Mucosa of gallbladder (tissue), 1 donor: ENCODE measurements around the gene NDUFS7. TPM values are rescaled to one million over a fixed set of nuclear protein-coding genes. Genes with fewer than 3 reads are reported as not detected.
"Not testable (repeated sequence)": the region's sequence is repeated elsewhere in the genome, so short reads cannot be mapped to it uniquely, and the experiment has no call there.

Source experiments
- DNase-seq: peaks from one replicate; pipeline ENCODE4 v3.0.0-alpha.2; 2020; ENCODE audit warnings: low spot score
- total RNA-seq: library from RNA; stranded (reverse); gene quantifications from one replicate; pipeline ENCODE4 v1.2.1, GENCODE V29; 2021
- donor health status: DM: no; HTN: no; CAD: no.

NDUFS7 gene
- total RNA-seq, 1 donor from 2014 or later: 121 TPM

DNA sequence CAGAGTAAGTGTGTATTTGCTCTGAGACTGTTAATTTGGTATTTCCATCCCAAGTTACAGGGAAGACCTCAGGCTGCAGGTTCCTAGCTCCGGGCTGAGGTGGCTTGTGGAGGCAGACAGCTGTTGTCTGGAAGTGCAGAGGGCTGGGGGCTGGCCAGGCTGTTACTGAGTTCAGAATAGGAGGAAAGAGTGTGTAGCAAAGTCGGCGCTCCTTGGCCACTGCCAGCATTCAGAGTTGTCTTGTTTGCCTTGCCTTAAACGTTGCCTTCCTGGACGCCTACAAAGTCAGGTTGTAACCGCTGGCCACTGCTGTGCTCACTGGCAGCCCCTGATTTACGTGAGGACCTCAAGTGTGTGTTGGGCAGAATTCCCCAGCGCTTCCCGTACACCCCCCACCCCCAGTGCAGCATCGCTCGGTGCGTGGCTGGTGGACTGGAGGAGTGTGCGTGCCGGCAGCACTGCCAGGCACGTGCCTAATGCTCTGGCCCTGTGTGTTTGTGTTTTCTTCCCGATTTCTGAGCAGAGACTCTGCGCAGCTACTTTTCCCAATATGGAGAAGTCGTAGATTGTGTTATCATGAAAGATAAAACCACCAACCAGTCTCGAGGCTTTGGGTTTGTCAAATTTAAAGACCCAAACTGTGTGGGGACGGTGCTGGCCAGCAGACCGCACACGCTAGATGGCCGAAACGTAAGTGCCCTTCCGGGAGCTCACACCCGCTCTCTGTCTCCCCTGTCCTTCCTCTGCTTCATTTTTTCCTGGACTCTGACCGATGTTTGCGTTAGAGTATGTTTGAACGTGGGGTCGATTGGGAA, 34.2 kb downstream of the NDUFS7 start:
- DNase-seq: no peak

DNA sequence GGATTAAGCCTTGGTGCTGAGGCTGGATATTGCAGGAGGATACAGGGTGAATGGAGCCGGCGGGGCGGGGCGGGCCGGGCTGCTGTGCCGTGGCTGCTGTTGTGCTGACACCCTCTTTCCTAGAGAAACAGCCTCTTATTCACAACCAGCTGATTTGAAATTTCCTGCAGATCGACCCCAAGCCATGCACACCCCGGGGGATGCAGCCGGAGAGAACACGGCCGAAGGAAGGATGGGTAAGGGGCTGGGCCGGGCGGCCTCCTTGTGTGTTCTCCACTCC, 34.7 kb downstream of the NDUFS7 start:
- DNase-seq: no peak

DNA sequence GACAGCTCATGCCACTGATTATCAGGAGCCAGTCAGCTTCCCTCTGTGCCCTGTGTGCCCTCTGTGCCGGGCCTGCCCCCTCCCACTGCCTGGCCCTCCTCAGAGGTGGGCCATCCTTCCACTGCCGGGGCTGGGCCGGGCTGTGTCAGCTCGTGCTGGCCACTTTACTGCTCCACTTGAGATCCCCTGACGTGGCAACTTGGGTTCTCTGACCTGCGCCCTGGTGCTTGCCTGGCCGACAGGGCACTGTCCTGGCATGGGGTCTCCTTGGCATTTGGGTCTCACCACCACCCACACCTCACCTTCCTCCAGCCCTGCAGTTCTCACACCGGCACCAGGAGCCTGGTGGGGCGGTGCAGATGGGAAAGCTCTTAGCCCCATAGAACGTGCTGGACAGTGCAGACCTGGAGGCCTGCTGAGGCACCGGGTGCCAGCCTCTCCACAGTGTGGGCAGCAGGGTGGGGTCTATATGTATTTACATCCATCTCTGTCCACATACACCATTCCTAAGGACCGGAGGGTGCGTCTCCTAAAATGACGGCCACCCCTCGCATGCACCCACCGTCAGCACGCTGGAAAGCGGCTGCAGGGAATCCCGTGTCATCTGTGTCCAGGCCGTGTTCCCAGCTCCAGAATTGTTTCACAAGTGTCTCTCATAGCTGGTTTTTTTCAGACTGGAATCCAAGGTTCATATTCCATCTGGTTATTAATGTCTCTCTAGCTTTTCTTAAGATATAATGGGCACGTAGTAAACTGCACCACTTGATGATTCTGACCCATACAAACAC, 35.4 kb downstream of the NDUFS7 start:
- no peak for DNase-seq

DNA sequence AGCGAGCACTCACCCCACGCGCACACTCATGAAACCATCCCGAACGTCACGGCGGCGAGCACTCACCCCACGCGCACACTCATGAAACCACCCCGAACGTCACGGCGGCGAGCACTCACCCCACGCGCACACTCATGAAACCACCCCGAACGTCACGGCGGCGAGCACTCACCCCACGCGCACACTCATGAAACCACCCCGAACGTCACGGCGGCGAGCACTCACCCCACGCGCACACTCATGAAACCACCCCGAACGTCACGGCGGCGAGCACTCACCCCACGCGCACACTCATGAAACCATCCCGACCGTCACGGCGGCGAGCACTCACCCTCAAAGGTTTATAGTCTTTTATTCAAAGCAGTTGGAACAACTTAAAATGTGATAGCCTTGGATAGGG, 36.4 kb downstream of the NDUFS7 start:
- not testable (repeated sequence) for DNase-seq

DNA sequence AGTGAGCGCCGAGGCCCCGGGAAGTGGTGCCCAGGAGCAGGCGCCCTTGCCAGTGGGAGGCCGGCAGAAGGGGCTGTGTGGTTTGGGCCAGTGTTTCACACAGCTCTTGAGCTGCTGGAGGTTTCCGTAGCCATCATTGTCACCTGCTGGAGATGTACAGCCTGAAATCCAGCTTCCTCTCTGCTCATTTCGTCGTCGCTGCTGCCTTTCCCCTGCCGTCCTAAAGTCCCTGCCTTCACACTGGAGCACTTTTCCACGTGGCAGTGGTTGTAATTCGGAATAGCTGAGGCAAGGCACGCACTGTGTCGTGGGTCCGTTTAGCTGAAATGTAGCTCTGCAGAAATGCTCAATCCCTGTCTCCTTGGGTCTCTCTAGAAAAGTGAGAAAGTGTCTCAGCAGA, 36.9 kb downstream of the NDUFS7 start:
- DNase-seq: no peak

DNA sequence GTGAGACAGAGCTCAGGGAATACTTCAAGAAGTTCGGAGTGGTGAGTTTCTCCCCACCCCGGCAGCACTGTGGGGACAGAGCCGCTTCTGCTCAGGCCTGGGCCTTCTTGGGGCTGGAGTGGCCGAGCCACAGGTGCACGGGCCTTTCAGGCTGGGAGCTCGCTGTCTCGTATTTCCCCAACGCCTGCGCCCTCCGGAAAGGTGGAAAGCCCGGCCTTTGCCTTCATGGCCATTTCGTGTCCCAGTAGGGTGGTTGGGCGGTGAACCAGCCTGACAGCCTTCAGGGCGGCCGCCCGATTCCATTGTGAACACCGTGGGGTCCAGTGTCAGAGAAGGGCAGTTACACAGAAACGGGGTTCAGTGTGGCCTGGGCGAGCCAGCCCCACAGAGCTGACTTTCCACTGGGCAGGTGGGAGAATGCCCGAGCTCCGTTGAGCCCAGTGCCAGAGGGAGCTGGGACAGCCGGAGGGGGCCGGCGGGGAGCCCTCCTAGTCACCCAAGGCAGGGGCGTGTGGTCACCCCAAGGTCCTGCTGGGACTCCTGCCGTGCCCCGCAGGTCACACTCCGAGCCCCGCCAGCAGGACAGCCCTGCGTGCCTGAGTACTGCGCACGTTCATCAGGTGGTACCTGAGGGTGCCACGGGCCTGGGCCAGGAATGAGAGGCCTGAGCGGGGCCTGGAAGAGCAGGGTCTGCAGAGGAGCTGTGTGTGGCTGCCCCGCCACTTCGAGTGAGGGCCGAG, 37.7 kb downstream of the NDUFS7 start:
- DNase-seq: no peak

DNA sequence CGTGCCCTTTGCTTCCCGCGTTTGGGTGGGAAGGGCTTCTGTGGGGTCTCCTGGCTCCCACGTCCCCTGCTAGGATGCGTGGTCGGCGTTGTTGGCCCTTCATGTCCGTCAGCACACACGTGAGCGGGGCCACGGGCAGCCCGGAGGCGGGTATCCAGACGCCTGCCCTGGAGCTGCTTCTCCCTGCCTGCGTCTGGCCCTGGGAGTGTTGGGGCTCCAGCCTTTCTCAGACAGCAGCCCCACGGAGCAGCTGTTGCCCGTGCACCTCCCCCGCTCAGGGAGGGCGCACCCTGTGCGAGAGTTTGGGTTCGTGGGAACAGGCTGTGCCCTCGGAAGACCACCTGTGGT, 38.2 kb downstream of the NDUFS7 start:
- DNase-seq: no peak

DNA sequence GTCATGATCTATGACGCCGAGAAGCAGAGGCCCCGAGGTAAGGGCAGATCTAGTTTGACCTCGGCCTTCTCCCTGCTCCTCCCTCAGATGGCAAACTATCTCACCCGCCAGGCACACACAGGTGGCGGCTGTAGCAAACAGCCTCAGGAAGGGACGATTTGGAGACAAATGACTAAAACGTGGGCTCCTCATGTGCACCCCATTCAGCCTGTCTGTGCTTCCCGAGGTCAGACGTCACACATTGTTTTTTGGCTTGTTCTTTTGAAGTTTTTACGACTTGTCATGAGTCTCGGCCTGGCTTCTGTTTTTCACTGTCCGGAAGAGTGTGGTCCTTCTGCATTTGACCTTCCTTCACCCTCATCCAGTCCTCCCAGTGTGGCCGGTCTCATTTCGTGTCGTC, 38.7 kb downstream of the NDUFS7 start:
- no peak for DNase-seq

DNA sequence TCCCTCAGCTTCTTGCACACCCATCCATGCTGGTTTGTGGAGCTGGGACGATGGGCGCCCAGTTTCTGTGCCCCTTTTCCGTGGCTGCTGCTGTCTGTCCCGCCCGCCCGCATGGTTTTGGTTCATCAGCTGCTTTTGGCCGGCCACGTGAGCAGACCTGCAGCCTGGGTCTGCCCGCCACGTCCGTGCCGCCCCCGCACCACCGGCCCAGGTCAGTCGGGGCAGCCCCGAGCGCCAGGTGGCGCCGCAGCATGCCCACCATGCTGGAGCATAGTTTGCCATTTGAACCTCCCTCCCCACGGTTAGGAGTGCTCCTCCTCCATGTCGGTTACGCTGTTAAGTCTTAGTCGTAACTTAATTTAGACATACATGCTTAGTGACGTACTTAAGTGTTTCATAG, 39.2 kb downstream of the NDUFS7 start:
- no peak for DNase-seq

DNA sequence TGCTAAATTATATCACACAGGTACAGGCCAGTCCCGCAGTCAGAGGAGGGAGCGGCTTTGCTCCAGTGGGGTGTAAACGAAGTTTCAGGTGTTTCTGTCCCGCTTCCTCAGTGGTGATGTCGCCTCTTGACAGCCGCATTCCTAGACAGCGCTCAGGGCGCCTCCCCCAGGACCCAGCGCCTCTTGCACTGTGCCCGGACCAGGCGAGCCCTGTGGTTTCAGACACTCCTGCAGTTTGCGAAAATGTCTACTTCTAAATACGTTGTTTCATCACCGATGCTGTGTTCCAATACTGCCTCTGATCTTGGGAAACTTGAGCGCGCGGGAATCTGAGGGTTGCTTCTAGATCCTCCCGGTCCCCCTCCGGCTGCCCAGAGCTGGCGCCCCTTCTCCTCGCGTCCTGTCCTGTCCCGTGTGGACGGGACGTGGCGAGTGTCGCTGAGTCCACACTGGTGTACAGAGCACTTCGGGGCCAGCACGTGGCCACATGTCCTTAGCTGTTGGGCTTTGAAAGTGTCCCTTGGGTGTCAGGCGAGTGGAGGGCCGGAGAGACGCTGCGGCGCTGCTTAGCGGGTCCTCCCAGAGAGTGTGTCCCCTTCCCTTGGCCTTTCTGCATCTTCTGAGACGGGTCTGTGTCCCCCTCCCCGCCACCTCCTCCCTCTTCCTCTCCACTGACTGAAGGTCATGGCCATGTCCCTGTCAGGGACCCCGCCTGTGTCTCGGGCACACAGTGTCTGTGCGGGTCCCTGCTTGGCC, 39.9 kb downstream of the NDUFS7 start:
- DNase-seq: no peak

DNA sequence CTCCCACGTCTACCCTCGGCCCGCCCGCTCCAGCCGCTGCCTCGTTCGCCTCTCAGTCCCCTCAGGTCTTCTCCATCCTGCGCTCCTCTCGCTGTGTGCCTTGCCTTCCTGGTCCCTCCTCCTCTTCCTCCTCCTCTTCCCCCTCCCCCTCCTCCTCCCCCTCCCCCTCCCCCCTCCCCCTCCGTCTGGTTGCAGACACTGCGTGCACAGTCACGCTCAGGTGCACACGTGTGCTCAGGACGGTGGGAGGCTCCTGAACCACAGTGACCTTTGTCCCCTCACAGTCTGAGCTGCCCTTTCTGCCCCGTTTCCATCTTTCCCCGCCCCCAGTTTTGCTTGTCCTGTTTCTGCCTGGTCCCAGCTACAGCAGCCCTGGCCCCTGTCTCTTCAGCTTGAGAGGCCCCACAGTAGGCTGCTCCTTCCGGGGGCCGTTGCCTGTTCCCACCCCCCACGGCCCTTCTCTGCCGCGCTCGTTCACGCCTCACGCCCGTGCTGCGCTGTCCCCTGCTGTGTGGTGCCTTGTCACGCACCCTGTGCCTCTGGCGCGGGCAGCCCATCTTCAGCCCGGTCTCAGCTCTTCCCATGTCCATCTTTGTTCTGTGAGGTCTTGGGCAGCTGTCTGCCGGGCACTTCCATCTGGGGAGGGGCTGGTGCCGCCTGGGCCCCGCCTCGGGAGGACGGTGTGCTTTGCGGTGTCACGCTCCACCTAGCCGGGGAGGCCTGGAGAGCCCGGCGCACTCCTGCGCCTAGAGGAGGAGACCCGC, 40.7 kb downstream of the NDUFS7 start:
- DNase-seq: no peak

DNA sequence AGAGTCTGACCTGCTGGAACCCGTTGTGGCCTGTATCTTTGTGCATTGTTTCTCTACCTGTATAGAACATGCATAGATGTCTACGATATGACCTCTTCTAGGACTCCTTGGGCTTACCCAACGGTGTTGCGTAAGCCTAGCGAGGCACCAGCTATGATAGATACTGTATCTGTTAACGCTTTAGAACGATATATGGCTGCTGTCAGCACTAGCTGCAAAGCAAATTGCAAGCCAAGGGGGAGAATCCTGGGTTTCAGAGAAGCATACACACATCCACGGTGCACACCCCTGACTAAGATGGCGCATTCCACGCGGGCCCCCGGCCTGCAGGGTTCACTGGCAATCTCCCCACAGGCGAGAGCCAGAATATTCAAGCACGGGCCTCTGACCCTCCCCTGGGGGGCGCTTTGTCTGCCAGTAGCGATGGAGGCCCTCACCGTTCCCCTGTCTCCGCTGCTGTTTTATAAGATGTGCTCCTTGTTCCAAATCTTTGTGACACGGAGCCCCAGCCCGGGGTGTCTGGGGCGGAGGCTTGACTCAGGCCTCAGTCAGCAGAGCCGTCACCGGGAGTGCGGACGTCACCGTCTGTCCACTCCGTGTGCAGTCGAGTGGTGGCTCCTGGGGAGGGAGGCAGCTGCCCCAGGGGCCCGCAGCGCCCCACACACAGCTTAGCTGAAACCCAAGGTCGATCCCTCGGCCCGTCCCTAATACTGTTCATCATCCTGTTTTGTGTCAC, 41.6 kb downstream of the NDUFS7 start:
- no peak for DNase-seq

DNA sequence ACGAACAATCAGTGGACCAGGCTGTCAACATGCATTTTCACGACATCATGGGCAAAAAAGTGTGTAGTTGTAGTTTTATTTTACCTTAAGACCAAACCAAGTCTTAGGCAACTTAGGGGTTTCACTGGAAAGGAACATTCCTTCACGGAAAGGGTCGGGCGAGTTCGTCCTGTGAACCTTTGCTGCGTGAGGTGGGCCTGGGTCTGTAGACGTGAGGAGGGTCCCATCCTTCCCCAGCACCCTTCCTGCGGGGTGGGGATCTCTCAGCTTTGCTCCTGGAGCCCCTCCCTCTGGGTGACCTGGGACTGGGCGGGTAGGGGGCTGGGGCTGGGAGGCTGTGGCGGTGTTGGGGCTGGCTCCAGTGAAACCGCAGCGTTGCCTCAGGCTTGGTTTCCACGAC, 42.2 kb downstream of the NDUFS7 start:
- no peak for DNase-seq

DNA sequence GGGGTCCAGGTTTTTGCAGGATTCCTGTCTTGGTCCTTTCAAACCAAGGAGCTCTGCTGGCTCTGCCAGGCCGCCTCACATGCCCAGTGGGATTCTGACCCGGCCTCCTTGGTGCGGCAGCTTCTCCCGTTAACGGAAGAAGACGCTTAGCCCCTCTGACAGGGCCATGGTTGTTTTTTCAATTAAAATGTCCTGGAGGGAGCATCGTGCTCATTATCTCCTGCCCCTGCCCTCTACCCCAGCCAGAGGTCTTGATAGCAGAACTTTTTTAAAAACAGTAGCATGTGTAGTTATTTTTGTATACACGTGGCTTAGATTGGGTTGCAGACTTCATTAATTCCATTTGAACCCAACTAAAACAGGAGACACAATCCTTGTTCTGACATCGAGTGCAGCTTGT, 43.0 kb downstream of the NDUFS7 start:
- no peak for DNase-seq

DNA sequence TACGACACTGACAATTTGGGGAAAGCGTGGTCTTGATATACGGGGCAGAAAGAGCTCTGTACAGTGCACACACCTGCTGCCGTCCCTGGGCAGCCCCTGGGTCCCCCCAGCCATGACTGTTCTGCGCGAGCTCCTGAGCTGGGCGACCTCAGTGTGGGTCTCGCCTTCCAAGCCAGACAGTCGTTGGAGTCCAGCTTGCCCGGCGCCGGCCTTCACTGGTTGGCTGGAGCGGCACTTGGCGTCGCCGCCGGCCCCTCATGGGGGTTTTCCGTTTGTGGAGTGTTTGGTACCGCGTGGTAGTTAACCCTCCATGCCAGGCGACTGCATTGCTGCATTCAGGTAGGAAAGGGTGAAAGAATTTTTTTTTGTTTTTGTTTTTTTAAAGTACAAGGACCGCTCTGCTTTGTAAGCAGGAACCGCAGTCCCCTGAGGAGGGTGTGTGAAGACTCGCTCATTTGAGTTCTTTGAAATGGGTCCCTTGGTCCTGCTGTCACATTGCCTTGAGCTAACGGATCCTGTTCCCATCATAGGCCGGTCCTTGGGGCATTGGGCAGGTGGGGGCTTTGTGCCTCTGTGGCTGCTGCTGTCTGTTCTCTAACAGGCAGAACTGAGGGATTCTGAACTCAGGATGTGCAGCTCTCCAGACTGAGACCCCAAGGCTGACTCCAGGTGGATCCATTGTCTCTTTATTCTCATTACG, 43.7 kb downstream of the NDUFS7 start:
- DNase-seq: no peak

DNA sequence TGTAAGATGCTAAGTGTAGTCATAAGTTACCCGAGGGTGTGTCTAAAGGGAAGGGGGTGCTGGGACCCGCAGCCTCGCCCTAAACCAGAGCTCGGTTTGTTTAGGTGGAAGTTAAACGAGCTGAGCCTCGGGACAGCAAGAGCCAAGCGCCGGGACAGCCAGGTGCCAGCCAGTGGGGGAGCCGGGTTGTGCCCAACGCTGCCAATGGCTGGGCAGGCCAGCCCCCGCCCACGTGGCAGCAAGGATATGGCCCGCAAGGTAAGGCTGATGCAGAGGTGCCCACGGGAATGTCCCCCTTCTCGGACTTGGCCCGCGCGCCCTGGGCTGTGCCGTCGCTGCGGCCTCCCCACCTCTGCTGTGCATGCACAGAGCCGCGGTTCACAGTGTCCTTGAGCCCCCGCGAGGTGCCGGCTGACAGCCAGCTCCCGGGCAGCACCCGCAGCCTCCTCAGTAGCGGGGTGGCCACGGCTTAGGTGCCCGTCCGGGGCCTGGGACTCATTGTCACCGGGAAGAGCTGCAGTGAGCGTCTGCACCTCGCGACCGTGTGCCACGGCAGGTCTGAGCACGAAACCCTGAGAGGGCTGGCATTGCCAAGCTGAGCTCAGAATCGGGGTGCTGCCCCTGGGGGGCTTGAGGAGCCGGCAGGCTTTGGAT, 45.2 kb downstream of the NDUFS7 start:
- DNase-seq: no peak

DNA sequence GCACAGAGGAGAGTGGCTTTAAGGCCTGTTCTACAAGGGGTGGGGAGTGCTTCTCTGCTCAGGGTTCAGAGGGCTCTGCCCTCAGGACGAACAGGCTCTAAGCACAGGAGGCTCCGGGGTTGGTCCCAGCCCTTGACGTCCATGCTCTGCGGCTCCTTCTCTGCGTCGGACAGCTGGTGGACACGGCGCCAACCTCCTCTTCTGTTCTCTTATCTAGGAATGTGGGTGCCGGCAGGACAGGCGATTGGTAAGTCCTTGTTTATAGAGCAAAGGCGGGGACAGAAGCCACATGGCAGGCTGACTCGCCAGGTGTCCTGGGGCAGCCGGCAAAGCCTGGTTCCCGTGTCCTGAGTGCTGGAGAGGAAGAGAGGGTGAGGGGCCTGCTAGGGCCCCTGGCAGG, 46.0 kb downstream of the NDUFS7 start:
- DNase-seq: peak; percentile 66

DNA sequence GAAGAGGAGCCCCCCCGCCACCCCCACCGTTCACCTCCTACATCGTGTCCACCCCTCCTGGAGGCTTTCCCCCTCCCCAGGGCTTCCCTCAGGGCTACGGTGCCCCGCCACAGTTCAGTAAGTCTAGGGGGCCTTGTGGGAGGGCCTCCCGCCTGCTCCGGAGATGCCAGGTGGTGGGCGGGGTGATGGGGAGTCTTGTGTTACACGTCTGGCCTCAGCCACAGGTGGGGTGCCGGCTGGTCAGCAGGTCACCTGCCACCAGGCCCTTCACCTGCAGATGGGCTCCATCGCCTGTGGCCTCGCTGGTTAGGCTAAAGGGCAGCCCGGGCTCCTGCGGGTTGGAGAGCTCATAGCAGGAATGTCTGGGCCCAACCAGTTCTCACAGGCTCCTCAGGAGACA, 46.5 kb downstream of the NDUFS7 start:
- DNase-seq: no peak

DNA sequence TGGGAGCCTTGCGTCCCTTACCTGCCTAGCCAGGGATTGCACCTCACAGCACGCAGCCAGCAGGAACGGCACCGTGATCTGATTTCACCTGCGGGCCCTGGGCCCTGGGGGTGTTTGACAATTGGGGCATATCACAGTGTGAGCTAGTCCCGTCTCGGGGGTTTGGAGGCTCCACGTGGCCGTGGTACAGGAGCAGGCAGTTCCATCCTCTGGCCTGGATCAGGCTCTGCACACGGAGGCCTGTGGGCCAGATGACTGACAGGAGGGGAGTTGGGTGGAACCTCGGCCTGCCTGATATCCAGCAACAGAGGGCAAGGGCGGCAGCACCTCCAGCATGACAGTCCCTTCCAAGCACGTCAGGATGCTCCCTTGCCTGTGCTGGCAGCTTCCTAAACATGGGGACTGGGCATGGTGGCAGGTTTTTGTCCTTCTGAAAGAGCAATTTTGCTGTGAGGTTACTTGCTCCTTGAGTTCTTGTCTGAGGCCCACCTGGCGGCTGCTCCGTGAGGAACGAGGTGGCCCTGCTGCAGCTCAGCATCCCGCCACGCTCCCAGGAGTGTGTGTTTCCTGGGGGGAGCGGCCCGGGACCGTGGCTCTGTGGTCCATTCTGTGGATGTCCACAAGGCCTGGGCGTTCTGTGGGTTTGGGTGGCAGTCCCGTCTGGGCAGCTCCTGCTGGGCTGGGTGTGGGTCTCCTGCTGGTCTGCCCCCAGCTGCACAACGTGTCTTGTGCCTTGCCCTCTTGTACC, 48.2 kb downstream of the NDUFS7 start:
- no peak for DNase-seq
